ENCODE measurements around the gene PITX2. TPM values are rescaled to one million over a fixed set of nuclear protein-coding genes. Genes with fewer than 3 reads are reported as not detected.

Gene PITX2
- total and polyA plus RNA-seq, 2 experiments from 2014 or later: 1.5 to 7.0 TPM

- H3K27me3 ChIP-seq: peaks cover 100% of the 10 kb centered on the region
- H3K27ac ChIP-seq: no peak overlapping the region
- peak; percentile 87 for TF ChIP-seq CTCF (IDR thresholded peaks at IDR 0.05; ENCODE audit: low read depth, low read length)
- H3K4me3 ChIP-seq: peak overlapping the region; percentile 33
- no peaks in the 10 kb centered on the region for H3K36me3 ChIP-seq
- H3K9me3 ChIP-seq (ENCODE audit: low read depth): no peaks in the 10 kb centered on the region
- peaks cover 12% of the 10 kb centered on the region for H3K4me1 ChIP-seq (ENCODE audit: low read depth)
- DNase-seq (ENCODE audit: low read depth in 1 of 2, low spot score in 1 of 2): peak; percentile 90 to 91
Observed at GRCh38 chr4:110631584-110632505, 9.0 kb upstream of the PITX2 start.

- H3K27ac ChIP-seq: no peak overlapping the region
- DNase-seq (ENCODE audit: low read depth in 1 of 2, low spot score in 1 of 2): no peak
- H3K36me3 ChIP-seq: no peaks in the 10 kb centered on the region
- no peaks in the 10 kb centered on the region for H3K9me3 ChIP-seq (ENCODE audit: low read depth)
- peaks cover 100% of the 10 kb centered on the region for H3K27me3 ChIP-seq
- peaks cover 12% of the 10 kb centered on the region for H3K4me1 ChIP-seq (ENCODE audit: low read depth)
- no peak overlapping the region for H3K4me3 ChIP-seq
- no peak for TF ChIP-seq CTCF (IDR thresholded peaks at IDR 0.05; ENCODE audit: low read depth, low read length)
Observed at GRCh38 chr4:110630688-110631402, 8.0 kb upstream of the PITX2 start.

- TF ChIP-seq CTCF (IDR thresholded peaks at IDR 0.05; ENCODE audit: low read depth, low read length): no peak
- peaks cover 12% of the 10 kb centered on the region for H3K4me1 ChIP-seq (ENCODE audit: low read depth)
- H3K27ac ChIP-seq: no peak overlapping the region
- peaks cover 100% of the 10 kb centered on the region for H3K27me3 ChIP-seq
- H3K36me3 ChIP-seq: no peaks in the 10 kb centered on the region
- no peaks in the 10 kb centered on the region for H3K9me3 ChIP-seq (ENCODE audit: low read depth)
- DNase-seq (ENCODE audit: low read depth in 1 of 2, low spot score in 1 of 2): no peak
- H3K4me3 ChIP-seq: no peak overlapping the region
Observed at GRCh38 chr4:110629780-110630687, 7.2 kb upstream of the PITX2 start.

- Histone ChIP-seq H3K4me1 (ENCODE audit: low read depth) (peaks cover 12% of the 10 kb centered on the region), H3K36me3 (no peaks in the 10 kb centered on the region), H3K27me3 (peaks cover 100% of the 10 kb centered on the region), H3K9me3 (ENCODE audit: low read depth) (no peaks in the 10 kb centered on the region), H3K27ac (no peak overlapping the region), H3K4me3 (no peak overlapping the region)
- DNase-seq (ENCODE audit: low read depth in 1 of 2, low spot score in 1 of 2): no peak
- no peak for TF ChIP-seq CTCF (IDR thresholded peaks at IDR 0.05; ENCODE audit: low read depth, low read length)
Observed at GRCh38 chr4:110629214-110629754, 6.4 kb upstream of the PITX2 start.
